GM21360 (cell line): ENCODE results near the gene CFC1.
"Not testable (repeated sequence)": the region's sequence is repeated elsewhere in the genome, so short reads cannot be mapped to it uniquely, and the experiment has no call there.

Experiments used
- ATAC-seq: cut with Tn5 transposase; IDR thresholded peaks from one replicate; pipeline ENCODE4 v1.9.1; 2021; ENCODE audit warnings: mild to moderate bottlenecking, moderate library complexity; ENCODE audit not compliant: unreplicated experiment

Gene CFC1

GRCh38 chr2:130599393-130599792, at the start of gene CFC1:
Gene CFC1, minus strand, starts transcription at chr2:130599575. Its CDS starts 288 bp downstream, at chr2:130599287.
- not testable (repeated sequence) for ATAC-seq

DNA sequence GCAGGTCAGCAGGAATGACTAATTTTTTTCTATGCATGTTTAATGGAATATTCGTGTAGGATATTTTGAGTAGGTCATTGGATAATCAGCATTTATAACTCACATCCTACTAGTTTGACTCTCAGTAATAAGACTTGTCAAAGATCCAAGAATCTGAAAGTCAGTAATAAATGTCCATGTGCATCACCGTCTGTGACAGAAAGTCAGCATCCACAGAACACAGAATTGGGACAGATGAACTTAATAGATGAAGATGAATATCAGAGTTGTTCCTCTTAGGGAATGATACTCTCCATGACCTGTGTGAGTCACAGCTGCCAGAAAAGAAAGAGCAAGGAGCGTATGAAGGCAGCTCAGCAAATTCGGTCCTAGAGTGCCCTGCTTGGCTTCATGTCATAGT, 42.3 kb upstream of the CFC1 start:
- not testable (repeated sequence) for ATAC-seq

DNA sequence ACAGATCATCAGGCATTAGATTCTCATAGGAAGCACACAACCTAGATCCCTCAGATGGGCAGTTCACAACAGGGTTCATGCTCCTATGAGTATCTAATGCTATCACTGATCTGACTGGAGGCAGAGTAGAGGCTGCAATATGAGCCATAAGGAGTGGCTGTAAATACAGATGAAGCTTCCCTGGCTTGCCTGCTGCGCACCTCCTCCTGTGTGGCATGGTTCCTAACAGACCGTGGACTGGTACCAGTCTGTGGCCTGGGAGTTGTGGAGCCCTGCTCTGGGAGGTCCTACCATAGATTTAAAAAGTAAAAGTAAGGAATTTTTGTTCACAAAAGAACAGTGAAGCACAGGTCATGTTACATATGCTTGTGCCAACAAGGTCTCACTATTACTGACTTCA, 39.6 kb upstream of the CFC1 start:
- not testable (repeated sequence) for ATAC-seq

DNA sequence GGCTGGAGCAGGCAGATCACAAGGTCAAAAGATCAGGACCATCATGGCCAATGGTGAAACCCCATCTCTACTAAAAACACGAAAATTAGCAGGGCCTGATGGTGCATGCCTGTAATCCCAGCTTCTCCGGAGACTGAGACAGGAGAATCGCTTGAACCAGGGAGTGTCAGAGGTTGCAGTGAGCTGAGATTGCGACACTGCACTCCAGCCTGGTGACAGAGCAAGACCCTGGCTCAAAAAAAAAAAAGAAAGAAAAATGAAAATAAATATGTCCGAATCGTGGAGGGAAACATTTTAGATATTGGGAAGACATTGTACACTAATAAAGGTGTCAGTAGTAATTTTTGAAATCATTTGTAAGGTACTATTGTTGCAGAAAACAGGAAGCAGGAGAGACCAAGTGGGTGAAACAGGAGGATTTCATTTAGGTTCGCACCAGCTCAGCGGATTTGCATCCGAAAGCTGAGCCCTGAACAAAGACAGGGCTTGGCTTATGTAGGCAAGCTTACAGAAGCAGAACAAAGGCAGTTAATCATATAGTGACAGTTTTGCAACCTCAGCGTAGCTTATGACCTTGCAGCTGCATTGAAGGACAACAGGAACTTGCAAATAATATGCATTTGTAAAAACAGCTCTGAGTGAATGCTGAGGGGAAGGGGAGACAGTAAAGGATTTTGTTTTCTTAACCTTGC, 29.6 kb upstream of the CFC1 start:
- not testable (repeated sequence) for ATAC-seq

- not testable (repeated sequence) for ATAC-seq
These were observed 11.8 kb upstream of the CFC1 start, which contains the start of gene POTEJ for GRCh38 chr2:130611140-130611539. Gene POTEJ, plus strand, starts transcription at chr2:130611440. Its CDS starts 93 bp downstream, at chr2:130611533.

DNA sequence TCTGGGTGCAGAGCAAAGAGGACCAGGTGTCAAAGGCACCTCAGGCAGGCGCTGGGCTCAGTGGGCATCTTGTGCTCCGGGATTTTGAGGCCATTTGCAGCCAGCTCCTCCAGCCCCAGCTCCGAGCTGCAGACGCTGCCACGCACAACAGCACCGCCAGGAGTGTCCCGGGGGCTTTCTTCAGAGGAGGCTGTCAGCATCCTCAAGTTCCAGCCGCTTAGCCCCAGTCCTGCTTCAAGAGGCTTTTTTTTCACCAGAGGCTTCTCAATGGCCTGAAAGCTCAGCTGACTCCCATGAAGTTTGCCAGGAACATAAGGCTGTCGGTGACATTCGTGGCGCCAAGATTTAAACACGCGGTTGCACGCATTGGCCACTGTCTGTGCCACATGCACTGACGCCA, 11.1 kb upstream of the CFC1 start:
- ATAC-seq, result not testable (repeated sequence)

GRCh38 chr2:130609002-130609920, 9.9 kb upstream of the CFC1 start:
- not testable (repeated sequence) for ATAC-seq

GRCh38 chr2:130608276-130609001, 9.1 kb upstream of the CFC1 start:
- not testable (repeated sequence) for ATAC-seq

DNA sequence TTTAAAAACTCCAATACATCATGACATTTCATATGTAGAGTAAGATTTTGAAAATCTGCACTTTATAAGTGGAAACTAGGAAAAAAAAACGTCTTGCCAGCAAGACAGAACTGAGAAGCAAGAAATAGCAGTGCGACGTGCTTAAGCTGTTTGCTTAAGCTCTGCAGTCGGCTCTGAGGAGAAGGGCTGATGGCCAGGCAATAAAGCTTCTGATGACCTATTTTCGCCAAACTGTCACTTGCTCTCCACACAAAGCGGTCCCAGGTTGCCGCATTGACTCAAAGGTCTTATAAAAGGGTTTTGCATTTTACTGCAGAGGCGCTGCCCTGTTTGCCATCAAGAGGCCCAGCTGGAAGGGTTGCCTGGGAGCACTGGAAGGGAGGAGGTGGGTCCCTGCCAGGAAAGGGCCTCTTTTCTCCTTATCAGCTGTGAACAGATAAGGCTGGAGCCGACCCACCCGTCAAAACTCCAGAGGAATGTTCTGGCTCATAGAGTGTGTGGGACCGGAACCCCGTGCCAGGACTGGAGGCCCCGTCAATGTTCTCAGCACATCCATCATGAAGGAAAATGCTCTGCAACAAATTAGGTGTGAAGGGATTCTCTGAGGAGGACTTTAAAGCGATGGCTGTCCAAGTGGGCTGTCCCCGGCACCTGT, 2.4 kb upstream of the CFC1 start:
- ATAC-seq, result not testable (repeated sequence)

GRCh38 chr2:130599926-130600325, 551 bp upstream of the CFC1 start:
- ATAC-seq, result not testable (repeated sequence)

DNA sequence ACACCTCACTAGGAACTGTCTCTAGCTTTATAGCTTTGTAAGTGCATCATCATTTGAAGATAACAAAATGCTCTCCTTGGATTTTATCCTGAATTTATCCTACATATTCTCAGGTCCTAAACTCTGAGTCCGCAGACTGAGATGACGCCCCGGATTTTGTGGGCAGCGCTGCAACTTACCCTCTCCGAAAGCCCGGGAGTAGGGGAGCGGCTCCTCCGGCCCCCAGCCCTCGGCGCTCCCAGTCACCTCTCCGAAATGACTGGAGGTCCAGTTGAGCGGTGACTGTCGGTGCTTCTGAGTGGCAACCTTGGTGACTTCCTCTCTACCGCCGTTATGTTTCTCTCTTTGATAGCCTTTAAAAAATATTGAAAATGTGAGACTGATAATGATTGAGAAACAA, 912 bp downstream of the CFC1 start:
- not testable (repeated sequence) for ATAC-seq

DNA sequence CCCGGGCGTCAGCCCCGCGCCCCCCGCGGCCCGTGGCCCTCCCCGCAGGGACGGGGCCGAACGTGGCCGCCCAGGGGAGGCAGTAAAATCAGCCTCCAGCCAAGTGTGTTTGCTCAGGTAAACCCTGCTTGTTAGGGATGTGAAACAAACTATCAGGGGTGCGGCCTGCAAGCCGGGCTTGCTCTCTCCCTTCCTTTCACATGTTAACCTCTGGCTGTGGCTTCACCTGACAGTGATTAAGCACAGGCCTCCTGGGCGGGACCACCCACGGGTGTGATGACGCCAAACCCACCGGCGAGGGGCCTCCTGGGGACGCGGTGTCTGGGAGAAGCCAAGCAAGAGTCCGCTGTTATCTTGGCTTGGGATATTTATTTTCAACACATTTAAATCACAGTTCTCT, 1.4 kb downstream of the CFC1 start:
- not testable (repeated sequence) for ATAC-seq

DNA sequence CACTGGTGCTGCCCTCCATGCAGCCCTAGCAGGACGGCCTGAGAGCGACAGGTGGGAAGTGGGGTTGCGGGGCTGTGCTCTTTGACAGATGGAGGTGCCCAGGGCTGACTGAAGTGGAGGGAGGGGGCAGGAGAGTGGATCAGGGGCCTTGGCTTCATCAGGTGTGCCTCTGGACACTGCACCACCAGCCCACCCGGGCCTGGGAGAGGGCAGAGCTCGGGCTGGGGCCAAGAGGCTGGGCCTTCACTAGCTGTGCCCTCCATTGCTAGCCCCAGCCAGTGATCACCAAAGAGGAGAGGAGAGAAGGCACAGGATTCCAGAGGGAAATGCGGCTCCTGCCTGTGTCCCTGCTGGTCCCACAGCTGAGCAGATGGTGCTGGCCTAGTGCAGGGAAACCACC, 2.6 kb downstream of the CFC1 start:
- ATAC-seq, result not testable (repeated sequence)

DNA sequence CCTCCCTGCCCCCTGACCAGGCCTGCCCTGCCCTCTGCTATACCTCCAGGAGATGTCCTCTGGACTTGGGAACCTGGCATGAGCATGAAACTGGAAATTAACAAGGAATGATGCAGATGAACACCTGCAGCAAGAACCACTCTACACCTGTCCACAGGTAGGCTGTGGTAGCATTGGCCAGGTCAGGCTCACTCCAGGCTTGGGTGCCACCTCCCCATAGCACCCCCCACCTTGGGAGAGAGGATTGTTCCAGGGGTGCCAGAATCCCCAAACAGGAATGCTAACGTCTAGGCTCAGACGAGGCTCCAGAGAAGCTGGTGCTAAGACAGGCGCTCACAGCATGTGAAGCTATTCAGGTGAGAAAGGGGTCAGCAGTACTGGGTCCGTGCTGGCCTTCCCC, 5.4 kb downstream of the CFC1 start:
- ATAC-seq, result not testable (repeated sequence)

GRCh38 chr2:130592791-130593414, 6.5 kb downstream of the CFC1 start:
- ATAC-seq, result not testable (repeated sequence)

DNA sequence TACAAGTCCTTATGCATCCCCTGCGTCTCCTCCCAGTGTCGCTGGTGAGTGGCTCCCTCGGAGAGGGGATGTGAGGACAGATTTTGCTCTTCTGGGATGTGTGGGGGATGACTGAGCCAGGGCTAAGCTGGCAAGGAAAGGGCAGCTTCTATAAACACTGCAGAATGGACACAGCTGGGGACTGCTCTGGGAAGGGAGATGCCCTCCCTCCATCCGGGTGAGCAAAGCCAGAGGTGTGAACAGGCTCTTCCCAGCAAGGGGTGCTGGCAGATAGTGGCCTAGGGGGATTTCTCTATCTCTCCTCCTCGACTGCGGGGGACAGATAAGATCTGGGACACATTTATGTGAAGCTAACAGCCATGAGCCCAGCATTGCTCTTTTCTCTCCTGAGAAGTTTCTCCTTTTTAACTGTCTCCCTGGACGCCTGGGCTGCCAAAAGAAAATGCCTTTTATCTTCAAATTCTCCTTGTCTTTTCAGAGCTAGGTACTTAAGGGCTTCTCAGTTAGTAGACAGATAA, 8.5 kb downstream of the CFC1 start:
- ATAC-seq, result not testable (repeated sequence)

- not testable (repeated sequence) for ATAC-seq
These were observed 9.1 kb downstream of the CFC1 start for GRCh38 chr2:130590170-130590841.

DNA sequence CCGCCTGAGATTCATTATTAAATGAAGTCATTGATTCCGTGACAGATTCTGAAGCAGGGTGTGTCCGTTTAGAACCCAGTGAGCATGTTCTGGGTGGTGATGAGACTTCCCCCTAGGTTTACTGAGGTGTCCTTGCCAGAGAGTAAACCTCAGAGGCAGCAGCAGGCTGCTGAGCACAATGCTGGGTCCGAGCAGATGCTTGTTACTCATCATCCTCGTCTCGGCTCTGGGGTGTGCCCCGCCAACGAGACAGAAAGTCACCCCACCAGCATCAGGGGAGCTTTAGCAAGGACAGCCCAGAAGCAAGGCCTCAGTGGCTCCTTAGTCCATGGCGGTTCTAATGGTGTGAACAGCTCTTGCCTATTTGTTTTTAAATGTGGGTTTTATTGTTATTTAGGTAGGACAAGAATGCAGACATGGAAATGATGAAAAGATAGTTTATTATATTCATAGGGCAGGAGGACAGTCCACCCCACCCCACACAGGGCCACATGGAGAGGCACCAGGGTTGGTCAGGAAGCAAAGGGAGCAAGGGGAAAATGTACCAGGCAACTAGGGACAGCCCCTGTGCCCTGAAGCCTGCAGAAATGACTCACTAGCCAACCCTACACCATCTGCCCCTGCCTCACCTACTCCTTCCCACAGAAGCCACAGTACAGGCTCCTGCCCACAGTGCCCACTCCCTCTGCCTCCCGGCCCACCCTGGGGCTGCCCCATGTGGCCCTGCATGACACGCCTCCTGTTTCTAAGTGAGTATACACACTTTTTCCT, 10.5 kb downstream of the CFC1 start:
- peak; percentile 79 for ATAC-seq
